Nephron progenitor cell (in vitro differentiated cells): Measurements from ENCODE around the gene SHROOM2.

Source experiments
- DNase-seq: peaks from one replicate; pipeline ENCODE4 v3.0.0; 2021
- H3K27ac Mint-ChIP-seq: 2 replicates; pipeline ENCODE4 v1.8.0; 2021; ENCODE audit warnings: mild to moderate bottlenecking, moderate library complexity, mixed read lengths
- H3K27me3 Mint-ChIP-seq: 2 replicates; pipeline ENCODE4 v1.8.0; 2021; ENCODE audit warnings: mild to moderate bottlenecking, low read depth, mixed read lengths; ENCODE audit not compliant: poor library complexity
- H3K36me3 Mint-ChIP-seq: 2 replicates; pipeline ENCODE4 v1.8.0; 2021; ENCODE audit warnings: low read depth, mixed read lengths
- H3K4me1 Mint-ChIP-seq: 2 replicates; pipeline ENCODE4 v1.8.0; 2021; ENCODE audit warnings: mixed read lengths
- H3K4me3 Mint-ChIP-seq: 2 replicates; pipeline ENCODE4 v1.8.0; 2021; ENCODE audit warnings: mild to moderate bottlenecking, moderate library complexity, mixed read lengths
- H3K9me3 Mint-ChIP-seq: 2 replicates; pipeline ENCODE4 v1.8.0; 2021; ENCODE audit warnings: mild to moderate bottlenecking, moderate library complexity, mixed read lengths
- TF ChIP-seq, protein P1 (sequence below): fragments of 200-600 bp; sonication (generic); IDR thresholded peaks from 2 replicates; pipeline ENCODE4 v1.5.0; 2021; ENCODE audit warnings: antibody characterized with exemption

The SHROOM2 gene

GRCh38 chrX:9875801-9876200 lies 89.6 kb downstream of the SHROOM2 start:
- no peak overlapping the region for H3K27ac Mint-ChIP-seq
- TF ChIP-seq, protein P1, sequence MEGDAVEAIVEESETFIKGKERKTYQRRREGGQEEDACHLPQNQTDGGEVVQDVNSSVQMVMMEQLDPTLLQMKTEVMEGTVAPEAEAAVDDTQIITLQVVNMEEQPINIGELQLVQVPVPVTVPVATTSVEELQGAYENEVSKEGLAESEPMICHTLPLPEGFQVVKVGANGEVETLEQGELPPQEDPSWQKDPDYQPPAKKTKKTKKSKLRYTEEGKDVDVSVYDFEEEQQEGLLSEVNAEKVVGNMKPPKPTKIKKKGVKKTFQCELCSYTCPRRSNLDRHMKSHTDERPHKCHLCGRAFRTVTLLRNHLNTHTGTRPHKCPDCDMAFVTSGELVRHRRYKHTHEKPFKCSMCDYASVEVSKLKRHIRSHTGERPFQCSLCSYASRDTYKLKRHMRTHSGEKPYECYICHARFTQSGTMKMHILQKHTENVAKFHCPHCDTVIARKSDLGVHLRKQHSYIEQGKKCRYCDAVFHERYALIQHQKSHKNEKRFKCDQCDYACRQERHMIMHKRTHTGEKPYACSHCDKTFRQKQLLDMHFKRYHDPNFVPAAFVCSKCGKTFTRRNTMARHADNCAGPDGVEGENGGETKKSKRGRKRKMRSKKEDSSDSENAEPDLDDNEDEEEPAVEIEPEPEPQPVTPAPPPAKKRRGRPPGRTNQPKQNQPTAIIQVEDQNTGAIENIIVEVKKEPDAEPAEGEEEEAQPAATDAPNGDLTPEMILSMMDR = no peak
- peaks cover 3% of the 10 kb centered on the region for H3K27me3 Mint-ChIP-seq
- H3K4me3 Mint-ChIP-seq = no peak overlapping the region
- peaks cover 22% of the 10 kb centered on the region for H3K36me3 Mint-ChIP-seq
- DNase-seq = no peak
- peaks cover 45% of the 10 kb centered on the region for H3K9me3 Mint-ChIP-seq
- H3K4me1 Mint-ChIP-seq = peaks cover 24% of the 10 kb centered on the region

GRCh38 chrX:9876201-9876600 lies 90.0 kb downstream of the SHROOM2 start:
- peaks cover 3% of the 10 kb centered on the region for H3K27me3 Mint-ChIP-seq
- peaks cover 24% of the 10 kb centered on the region for H3K4me1 Mint-ChIP-seq
- DNase-seq = no peak
- H3K9me3 Mint-ChIP-seq = peaks cover 47% of the 10 kb centered on the region
- peaks cover 22% of the 10 kb centered on the region for H3K36me3 Mint-ChIP-seq
- TF ChIP-seq, protein P1 = no peak
- no peak overlapping the region for H3K4me3 Mint-ChIP-seq
- H3K27ac Mint-ChIP-seq = no peak overlapping the region

GRCh38 chrX:9878146-9878820 lies 92.1 kb downstream of the SHROOM2 start:
- no peak for DNase-seq
- Mint-ChIP-seq H3K4me3 (no peak overlapping the region), H3K27me3 (peaks cover 3% of the 10 kb centered on the region), H3K27ac (no peak overlapping the region), H3K36me3 (peaks cover 17% of the 10 kb centered on the region), H3K9me3 (peaks cover 43% of the 10 kb centered on the region), H3K4me1 (peaks cover 30% of the 10 kb centered on the region)
- TF ChIP-seq, protein P1 = no peak

GRCh38 chrX:9880237-9880636 lies 94.0 kb downstream of the SHROOM2 start:
- DNase-seq = no peak
- TF ChIP-seq, protein P1 = no peak
- Mint-ChIP-seq H3K27ac (no peak overlapping the region), H3K36me3 (peaks cover 5% of the 10 kb centered on the region), H3K4me3 (no peak overlapping the region), H3K27me3 (peaks cover 3% of the 10 kb centered on the region), H3K4me1 (peaks cover 32% of the 10 kb centered on the region), H3K9me3 (peaks cover 34% of the 10 kb centered on the region)

DNA sequence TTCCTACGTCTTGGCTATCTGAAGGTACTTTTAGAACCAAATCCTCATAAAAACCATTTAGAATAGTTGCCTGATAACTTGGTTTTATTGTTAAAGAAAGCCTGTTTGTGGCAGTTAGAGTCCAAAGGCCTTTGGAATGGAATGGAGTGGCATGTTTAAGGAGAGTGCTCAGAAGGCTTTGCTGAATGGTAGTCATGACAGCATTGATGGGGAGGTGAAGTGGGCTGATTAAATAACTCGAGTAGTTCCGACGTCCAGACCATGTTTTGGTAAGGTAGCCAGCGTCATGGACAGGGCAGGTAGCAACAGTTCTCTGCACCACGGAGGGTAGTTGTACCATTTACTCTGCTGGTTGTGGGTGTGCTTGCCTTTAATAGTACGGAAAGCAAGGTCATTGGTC lies 94.6 kb downstream of the SHROOM2 start:
- no peak overlapping the region for H3K27ac Mint-ChIP-seq

More for the DNA sequence above, 94.6 kb downstream of the SHROOM2 start:
- Mint-ChIP-seq H3K4me3 (no peak overlapping the region), H3K9me3 (peaks cover 34% of the 10 kb centered on the region), H3K36me3 (no peaks in the 10 kb centered on the region), H3K4me1 (peaks cover 26% of the 10 kb centered on the region), H3K27me3 (no peaks in the 10 kb centered on the region)
- DNase-seq = no peak
- TF ChIP-seq, protein P1 = no peak
